HG02943 (cell line): Measurements from ENCODE around the gene MKRN2OS.
"Not testable (repeated sequence)": the region's sequence is repeated elsewhere in the genome, so short reads cannot be mapped to it uniquely, and the experiment has no call there.

Source experiments
- ATAC-seq: cut with Tn5 transposase; IDR thresholded peaks from one replicate; pipeline ENCODE4 v1.9.1; 2021; ENCODE audit warnings: mild to moderate bottlenecking, low read depth, moderate library complexity; ENCODE audit not compliant: unreplicated experiment

Gene MKRN2OS

DNA sequence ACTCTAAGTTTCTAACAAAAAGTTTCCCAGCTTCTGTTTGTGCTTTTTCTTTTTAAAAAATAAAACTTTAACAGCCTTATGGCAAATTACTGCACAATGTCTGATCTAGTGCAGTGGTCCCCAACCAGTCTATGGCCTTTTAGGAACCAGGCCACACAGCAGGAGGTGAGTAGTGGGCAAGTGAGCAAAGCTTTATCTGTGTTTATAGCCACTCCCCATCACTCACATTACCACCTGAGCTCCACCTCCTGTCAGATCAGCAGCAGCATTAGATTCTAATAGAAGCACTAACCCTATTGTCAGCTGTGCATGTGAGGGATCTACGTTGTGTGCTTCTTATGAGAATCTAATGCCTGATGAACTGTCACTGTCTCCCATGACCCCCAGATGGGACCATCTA, 17.2 kb upstream of the MKRN2OS start:
- no peak for ATAC-seq

DNA sequence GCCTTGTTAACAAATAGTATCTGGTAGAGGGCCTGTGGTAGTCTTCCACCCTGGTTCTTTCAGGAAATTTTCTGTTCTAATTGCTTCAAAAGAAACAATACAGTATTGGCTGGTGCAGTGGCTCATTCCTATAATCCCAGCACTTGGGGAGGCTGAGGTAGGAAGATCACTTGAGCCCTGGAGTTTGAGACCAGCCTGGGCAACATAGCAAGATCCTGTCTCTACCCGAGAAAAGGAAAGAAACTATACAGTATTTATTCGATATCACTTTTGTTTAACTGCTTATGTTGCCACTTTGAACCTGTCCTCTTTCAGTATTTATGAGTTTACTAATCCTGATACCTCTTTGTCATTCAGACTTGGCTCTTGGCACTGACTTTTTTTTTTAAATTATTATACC, 16.1 kb upstream of the MKRN2OS start:
- no peak for ATAC-seq

DNA sequence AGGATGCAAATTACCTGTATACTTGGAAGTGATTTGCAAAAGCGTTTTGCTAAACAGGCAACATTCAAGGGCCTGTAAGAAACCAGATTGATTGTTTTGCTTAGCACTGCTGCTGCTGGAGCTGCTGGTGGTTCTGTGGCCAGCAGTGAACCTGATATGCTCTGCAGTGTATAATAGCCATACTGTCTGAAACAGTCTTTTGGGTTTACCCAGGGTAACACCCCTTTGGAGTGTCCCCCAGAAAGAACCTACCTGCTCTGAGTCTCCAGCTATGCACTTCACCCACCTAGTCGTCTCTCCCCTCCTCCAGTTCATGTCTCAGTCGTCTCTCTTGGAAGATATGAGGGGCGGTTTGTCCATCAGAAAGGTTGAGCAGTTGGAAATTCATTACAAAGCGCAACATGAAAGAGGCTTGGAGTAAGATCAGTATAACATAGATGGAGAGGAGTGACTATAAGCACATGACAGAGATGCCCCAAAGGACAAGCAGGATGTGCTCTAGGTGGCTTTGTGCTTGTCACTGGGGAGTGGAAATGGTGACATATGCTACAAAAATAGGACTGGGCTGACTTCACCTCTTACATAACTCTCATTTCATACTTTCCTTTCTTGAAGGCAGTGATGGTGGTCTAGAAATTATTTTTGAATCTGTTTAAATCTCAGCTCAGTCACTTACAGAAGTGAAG, 15.3 kb upstream of the MKRN2OS start:
- no peak for ATAC-seq

DNA sequence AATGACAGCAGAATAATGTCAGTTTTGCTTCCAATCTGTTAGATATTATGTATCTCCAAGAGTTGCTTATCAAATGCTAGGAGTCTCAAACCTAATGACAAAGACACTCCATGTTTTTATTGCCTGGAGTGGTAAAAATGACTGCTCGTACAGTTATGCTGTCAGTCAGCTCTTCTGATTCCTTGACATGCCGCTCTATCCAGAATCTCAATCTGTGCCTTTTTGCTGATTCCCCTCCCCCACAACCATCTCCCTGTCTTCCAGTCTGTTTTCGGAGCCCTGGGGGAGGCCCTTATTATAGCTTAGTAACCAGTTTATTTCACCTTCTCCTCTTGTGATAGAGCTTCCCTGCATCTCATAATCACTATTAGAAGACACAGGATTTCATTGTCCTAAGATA, 14.2 kb upstream of the MKRN2OS start:
- ATAC-seq, result no peak

DNA sequence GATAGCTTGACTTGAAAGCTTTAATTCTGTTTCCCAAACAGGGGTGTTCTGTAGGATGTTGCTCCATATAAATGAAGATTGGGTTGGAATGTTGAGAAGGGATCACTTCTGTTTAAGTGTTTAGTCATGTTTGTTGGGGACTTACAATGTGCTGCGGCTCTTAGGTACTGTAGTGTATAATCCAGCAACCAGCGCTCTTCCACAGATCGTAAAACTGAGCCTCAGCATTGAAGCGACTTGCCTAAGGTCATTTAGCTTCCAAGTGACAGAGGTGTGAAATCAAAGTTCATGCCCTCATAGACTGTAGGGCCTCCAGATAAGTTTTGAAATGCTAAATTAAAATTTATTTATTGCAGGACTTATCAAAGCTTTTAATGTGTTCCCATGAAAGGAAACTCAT, 13.4 kb upstream of the MKRN2OS start:
- ATAC-seq, result no peak

DNA sequence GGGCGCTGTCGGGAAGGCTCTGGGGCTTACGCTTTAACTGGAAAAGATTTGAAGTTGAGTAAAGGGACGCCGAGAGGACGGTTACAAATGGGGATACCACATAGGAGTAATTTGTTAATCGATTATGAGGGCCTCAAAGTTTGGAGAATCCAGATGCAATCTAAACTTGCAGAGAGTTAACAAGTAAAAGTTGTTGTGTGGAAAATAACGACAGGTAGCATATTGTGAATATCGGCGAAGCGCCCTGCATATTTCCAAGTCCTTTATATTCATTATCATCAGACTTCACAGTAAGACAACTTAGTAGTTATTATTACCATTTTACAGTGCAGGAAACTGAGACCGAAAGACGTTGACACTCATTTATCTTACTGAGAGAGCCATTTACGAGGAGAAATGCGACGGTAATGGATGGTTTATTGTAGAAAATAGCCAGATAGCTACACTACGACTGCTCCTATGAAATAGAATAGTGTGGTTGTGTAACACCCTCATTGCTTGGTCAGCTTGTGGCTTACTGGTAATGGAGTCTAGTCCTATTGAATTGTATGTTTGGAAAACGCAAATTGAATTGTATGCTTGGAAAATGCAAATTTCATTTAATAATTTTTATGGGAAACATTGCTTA, 12.3 kb upstream of the MKRN2OS start:
- ATAC-seq, result no peak

DNA sequence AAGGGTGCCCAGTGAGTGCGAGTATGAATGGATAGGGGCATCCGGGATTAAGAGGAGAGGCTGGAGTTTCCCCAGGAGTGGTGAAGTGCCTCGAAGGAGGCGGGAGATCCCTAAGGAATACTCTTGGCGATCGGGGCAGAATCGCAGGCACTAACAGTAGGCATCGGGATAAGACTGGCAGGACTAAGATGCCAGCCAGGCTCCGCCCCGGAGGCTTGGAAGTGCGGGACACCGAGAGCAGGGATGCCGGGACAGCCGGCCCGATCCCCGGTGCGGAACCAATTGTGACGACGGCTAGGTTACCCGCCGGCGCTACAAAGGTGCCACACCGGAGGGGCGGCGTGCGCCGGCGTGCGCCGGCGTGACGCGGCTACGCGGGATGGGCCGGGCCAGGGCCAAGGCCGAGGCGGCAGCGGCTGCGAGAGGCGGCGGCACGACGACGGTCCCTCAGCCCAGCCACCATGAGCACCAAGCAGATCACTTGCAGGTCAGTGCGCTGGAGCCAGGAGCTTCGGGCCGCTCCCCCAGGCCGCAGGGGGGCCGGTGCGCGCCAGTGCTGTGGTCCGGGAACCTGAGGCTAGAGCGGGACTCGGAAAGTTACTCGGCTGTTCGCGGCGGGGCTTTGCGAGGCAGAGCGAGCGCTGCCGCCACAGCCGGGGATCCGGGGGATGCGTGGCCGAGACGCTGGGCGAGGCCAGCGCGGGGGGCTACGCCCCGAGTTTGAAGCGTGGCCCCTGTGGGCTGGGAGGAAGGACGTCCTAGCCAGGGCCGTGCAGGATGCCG, 11.6 kb upstream of the MKRN2OS start, which contains the start of gene MKRN2:
Gene MKRN2, plus strand, starts transcription at position 398 of the 783 bp plus-strand sequence. Its CDS starts 64 bp downstream, at position 462.
- ATAC-seq, result peak; percentile 85

DNA sequence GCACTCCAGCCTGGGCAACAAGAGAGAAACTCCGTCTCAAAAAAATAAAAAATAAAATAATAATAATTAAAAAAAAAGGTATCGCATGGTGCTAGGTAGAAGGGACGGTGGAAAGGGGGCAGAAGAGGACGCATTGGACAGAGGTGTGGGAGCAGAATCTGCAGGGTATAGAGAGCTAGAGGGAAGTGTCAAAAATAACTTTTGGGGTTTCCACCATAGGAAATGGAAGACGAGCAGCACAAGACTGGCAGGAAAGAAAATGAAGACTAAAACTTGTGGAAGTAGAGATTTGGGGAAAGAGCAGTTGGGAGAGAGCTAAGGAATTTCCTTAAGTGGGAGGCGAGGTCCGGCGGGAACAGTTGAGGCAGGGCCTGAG, 11.0 kb upstream of the MKRN2OS start:
- no peak for ATAC-seq

DNA sequence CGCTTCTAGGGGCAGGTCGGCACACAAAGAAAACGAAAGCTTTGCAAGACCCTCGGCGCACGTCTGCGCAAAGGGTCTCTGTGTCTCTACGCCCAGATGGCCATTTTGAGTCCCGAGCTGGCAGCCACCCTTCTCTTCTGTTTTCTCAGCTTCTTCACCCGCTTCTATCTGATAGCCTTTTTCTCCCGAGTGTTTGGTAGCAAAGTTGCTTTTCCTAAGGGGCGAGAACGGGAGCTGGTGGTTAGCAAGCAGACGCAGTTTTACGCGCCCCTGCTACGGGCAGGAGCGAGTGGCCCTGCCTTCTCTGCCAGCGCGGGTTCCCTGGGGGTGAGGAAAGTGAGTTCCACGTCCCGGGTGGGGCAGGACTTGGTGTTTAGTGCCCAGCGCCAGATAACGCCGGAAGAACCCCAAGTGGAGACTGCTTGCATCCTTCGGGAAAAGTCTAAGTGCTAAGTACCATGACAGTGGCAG, 8.7 kb upstream of the MKRN2OS start:
- ATAC-seq, result no peak

DNA sequence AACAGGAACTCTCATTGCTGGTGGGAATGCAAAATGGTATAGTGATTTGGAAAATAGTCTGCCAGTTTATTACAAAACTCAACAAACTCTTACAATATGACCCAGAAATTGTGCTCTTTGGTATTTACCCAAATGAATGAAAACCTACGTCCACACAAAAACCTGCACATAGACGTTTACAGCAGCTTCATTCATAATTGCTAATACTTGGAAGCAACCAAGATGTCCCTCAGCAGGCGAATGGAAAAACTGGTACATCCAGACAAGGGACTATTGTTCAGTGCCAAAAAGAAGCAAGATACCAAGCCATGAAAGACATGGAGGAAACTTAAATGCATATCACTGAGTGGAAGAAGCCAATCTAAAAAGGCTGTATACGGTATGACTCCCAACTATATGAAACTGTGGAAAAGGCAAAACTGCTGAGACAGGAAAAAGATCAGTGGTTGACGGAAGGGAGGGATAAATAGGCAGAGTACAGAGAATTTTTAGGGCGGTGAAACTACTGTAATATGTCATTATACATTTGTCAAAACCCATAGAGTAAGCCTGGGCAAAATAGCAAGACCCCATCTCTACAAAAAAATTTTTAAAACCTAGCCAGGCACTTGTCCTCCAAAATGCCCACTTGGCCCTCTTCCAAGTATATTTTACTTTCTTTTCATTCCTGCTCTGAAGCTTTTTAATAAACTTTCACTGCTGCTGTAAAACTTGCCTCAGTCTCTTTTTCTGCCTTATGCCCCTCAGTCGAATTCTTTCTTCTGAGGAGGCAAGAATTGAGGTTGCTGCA, 4.9 kb upstream of the MKRN2OS start:
- ATAC-seq, result no peak

DNA sequence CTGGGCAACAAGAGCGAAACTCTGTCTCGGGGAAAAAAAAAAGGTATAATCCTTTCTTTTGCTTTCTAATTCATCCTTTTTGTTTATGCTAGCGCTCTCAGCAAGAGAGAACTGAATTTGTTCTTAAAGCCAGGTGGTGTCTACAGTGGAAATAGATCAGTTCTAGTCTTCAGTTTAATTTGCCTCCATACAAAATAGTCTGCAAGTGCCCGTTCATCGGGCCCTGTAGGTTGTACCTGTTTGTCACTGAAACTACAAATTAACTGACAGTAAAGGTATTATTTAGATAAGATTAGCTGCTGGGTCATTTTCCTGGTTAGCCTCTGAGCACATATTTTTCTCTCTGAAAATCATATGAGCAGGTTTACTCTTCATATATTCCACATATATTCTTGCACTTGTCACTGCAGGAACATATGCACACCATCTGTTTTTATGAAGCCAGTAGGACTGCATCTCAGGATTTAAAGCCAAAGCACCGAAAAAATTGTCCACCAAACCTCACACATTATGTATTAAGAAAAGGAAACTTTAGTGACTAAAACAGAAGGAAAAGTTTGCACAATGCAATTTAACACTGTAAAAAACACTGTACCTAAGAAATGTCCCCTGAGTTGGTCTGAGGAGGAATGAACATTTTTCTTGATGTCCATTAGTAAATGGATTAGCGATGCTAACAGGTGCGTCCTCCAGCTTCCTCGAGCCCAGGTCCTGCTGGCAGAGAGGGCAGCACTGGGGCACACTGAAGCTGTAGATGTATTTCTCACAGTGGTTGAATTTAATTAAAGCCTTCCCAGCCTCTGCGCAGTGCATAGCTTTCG, 437 bp downstream of the MKRN2OS start:
- ATAC-seq, result no peak

DNA sequence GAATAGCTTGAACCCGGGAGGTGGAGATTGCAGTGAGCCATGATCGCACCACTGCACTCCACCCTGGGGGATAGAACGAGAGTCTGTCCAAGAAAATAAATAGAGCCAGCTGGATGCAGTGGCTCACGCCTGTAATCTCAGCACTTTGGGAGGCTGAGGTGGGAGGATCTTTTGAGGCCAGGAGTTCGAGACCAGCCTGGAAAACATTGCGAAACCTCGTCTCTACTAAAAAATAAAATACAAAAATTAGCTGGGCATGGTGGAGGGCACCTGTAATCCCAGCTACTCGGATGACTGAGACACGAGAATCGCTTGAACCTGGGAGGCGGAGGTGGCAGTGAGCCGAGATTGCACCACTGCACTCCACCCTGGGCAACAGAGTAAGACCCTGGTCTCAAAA, 1.8 kb downstream of the MKRN2OS start:
- ATAC-seq, result not testable (repeated sequence)

DNA sequence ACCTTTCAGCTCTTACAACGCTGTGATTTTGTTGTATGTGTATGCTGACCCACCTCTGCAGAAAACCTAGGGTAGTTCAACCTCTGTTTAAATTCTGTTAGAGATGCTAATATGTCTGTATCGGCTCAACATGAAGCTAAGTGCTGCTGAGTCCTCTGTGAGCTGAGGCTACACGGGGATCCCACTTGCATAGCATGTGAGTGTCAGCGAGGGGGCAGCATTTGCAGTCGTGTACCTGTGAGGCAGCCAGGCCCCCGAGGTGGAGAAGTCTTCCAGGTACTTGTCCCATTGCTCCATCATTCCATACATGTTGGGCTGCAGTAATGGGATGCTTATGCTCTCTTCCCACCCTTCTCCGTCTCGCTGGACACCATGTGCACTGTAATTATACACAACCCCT, 3.7 kb downstream of the MKRN2OS start:
- no peak for ATAC-seq

DNA sequence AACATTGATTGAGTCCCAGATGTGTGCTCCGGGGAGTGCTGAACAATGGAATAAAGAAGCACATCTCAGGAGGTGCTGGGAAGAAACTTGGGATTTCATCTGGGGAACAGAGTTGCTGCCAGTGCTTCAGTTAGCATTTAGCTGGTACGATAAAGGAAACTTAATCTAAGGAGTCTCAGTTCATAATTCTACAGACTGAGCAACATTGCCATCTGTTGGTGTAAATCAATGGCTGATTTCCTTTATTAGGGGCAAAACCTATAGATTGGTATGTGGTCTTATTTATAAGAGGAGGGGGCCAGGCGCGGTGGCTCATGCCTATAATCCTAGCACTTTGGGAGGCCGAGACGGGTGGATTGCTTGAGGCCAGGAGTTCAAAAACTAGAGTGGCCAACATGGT, 8.9 kb downstream of the MKRN2OS start:
- ATAC-seq, result no peak

DNA sequence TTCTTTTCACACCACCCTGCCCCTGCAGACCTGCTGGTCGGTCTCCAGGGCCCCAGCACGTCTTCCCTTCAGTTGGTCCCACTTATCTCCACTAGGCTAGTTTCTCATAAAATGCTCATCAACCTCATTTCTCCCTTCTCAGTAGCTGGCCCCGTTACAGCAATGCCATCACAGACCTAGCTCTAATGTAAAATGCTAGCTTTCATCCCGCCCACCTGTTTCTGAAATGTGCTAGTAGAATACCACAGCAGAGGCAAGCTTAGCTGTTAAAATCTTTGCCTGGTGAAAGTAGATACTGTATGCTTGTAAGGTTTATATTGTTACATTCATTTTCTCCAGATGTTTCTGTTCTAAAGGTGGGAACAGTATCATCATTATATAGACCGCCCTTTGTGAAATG, 13.1 kb downstream of the MKRN2OS start:
- ATAC-seq, result no peak

DNA sequence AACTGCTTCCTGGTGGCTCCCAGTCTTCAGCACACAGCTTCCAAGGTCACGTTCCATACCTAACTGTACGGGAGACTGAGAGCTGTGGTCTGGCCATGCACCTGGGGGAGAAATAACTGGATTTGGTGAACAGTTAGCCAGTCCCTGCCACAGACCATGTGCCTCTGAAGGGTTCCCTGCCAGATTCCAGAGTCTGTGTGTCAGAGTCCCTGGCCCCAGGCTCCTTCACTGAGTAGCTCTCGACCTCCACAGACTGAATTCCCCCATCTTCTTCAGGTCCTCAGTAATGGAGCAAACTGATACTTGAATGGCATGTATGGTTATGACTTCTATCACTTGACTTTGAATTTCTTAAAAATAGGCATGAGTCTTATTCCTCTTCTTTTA, 17.5 kb downstream of the MKRN2OS start:
- ATAC-seq, result no peak

DNA sequence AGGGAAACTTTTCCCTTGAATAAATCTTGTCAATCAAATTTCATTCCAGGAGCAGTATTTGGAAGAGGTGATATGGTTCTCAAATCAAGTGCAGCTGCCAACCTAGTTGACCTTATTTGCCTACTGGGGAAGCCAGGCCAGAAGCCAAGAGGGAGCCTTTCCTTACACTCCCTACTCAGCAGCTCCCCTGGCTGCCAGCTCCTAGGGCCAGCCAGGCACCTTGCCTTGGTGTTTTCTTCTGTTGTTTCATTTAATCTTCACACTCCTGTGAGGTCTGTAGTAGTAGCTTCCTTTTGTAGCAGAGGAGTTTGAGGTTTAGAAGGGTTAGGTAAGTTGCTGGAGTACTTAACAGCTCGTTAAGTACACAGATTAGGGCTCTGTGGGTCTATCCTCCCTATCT, 22.6 kb downstream of the MKRN2OS start:
- no peak for ATAC-seq

DNA sequence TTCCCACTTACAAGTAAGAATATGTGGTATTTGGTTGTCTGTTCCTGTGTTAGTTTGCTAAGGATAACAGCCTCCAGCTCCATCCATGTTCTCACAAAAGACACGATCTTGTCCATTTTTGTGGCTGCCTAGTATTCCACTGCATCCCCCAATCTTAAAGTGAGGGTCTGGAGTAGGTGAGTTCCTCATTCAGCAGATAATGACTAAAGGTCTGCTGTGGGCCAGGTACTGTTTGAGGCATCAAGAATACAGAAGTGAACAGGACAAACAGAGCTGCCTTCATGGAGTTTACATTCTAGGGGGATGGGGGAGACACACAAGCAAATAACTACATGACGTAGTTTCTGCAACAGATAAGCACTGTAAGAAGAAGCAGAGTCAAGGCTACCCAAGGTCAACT, 24.3 kb downstream of the MKRN2OS start:
- no peak for ATAC-seq

DNA sequence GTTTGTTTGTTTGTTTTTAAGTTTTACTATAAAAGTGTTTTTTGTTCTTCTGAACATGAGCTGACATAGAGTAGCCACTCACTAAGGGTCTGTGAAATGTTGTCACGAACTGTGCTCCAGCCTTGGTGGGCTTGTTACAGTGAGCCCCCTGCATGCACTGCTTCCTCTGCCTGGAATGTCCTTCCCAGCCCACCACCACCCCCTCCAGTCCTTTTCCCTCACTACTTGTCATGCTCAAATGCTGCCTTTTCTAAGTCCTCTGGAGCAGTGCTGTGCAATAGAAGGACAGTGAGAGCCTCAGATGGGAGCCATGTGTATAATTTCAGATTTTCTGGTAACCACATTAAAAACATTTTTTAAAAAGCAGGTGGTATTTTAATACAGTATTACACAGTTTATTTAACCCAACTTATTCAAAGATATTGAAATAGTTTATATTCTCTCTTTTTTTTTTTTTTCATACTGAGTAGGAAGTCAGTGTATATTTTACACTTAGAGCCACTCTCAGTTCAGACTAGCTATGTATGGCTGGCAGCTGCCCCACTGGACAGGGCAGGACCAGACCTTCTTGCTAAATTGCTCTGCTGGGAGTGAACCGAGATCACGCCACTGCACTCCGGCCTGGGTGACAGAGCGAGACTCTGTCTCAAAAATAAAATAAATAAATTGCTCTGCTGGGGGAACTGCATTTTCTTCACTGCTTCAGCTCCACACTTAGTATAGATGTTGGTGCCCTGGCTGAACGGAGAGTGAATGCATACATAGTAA, 26.9 kb downstream of the MKRN2OS start:
- ATAC-seq, result no peak
